Bone marrow (tissue), 2 donors: Measurements from ENCODE around the gene ERAS.
"Not testable (repeated sequence)": the region's sequence is repeated elsewhere in the genome, so short reads cannot be mapped to it uniquely, and the experiment has no call there.

Source experiments
- DNase-seq, 2 donors: peaks; one replicate each; lab custom pipeline; 2025; lab: John Stamatoyannopoulos, UW

Gene ERAS

GRCh38 chrX:48831909-48832291 is 5.6 kb downstream of the ERAS start:
- DNase-seq, result no peak

- no peak for DNase-seq
These were observed 7.3 kb downstream of the ERAS start for GRCh38 chrX:48833542-48834138.

GRCh38 chrX:48834383-48834709 is 8.0 kb downstream of the ERAS start:
- DNase-seq, result no peak

- no peak for DNase-seq
These were observed 9.4 kb downstream of the ERAS start, which contains the start of gene PCSK1N for GRCh38 chrX:48835524-48836329. PCSK1N (minus strand) TSS chrX:48835610; CDS start chrX:48835532, 78 bp downstream.

DNA sequence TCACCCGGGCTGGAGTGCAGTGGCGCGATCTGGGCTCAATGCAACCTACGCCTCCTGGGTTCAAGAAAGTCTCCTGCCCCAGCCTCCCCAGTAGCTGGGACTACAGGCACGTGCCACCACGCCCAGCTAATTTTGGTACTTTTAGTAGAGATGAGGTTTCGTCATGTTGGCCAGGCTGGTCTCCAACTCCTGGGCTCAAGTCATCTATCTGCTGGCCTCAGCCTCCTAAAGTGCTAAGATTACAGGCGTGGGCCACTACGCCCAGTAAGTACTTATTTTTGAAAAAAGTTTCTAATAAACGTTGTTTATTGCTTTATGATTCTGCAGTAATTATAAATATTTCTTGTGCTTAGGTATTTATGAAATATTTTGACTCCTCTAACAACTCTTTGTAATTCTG is 13.4 kb downstream of the ERAS start:
- DNase-seq, result no peak

- no peak for DNase-seq
These were observed 22.5 kb downstream of the ERAS start for GRCh38 chrX:48848847-48849246.

GRCh38 chrX:48852857-48853256 is 26.5 kb downstream of the ERAS start:
- no peak for DNase-seq

DNA sequence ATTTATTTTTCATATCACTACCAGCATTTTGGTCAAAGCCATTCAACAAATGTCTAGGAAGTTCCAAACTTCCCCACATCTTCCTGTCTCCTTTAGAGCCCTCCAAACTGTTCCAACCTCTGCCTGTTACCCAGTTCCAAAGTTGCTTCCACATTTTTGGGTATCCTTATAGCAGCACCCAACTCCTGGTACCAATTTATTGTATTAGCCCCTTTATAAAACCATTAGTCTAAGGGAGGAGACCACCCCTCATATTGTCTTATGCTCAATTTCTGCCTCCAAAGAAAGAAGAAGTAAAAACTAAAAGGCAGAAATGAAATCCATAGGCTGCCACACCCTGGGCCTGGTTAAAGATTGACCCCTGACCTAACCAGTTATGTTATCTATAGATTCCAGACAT is 27.2 kb downstream of the ERAS start:
- DNase-seq, result not testable (repeated sequence)

DNA sequence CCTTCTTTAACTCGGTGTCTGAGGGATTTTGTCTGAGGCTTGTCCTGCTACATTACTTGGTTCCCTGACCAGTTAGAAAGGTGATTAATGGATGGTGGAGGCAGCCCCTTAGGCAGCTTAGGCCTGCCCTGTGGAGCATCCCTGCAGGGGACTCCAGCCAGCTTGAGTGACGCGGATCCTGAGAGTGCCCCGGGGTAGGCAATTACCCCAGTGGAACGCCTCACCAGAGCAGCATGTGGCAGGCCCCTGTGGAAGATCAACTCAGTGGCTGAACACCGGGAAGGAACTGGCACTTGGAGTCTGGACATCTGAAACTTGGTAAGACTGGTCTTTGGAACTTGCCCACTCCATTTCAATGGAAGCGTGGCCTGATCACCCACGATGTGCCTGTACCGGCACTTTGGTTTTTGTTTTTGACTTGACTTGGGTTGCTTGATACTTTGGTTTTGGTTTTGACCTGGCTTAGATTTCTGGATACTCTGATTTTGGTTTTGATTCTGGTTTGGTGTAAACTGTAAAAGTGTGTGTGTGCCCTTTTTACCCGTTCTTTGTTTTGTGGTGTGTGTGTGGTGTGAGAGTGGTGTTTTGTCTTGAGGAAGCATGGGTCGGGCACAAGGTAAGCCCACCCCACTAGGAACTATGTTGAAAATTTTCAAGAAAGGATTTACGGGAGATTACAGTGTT is 27.9 kb downstream of the ERAS start:
- DNase-seq, result not testable (repeated sequence)

GRCh38 chrX:48854898-48855297 is 28.6 kb downstream of the ERAS start:
- DNase-seq, result no peak

- no peak for DNase-seq
These were observed 37.9 kb downstream of the ERAS start for GRCh38 chrX:48864210-48864609.

DNA sequence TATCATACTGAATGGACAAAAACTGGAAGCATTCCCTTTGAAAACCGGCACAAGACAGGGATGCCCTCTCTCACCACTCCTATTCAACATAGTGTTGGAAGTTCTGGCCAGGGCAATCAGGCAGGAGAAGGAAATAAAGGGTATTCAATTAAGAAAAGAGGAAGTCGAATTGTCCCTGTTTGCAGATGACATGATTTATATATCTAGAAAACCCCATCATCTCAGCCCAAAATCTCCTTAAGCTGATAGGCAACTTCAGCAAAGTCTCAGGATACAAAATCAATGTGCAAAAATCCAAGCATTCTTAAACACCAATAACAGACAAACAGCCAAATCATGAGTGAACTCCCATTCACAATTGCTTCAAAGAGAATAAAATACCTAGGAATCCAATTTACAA is 45.7 kb downstream of the ERAS start:
- DNase-seq, result not testable (repeated sequence)

DNA sequence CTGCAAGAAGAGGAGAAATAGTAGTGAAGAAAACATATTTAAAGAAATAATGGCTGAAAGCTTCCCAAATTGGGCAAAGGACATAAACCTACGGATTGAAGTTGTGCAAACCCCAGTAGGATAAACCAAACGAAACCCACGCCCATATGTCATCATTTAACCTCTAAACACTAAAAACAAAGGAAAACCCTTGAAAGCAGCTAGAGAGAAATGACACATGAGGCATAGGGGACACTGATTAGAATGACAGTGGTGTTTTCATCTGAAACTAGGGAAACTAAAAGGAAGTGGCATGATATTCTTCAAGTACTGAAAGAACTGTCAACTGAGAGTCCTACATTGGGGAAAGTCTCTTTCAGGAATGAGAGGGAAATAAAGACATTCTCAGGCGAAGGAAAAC is 50.6 kb downstream of the ERAS start:
- not testable (repeated sequence) for DNase-seq
